Endodermal cell (in vitro differentiated cells): ENCODE measurements around the gene PCA3. TPM values are rescaled to one million over a fixed set of nuclear protein-coding genes. Genes with fewer than 3 reads are reported as not detected.

Experiments used
- DNase-seq: peaks from one replicate; pipeline ENCODE4 v3.0.0-alpha.2; 2017
- H3K27ac ChIP-seq: 2 replicates; pipeline ENCODE4 v1.5.1; 2013; ENCODE audit warnings: mild to moderate bottlenecking, low read depth, low read length, moderate library complexity
- H3K27me3 ChIP-seq: 2 replicates; pipeline ENCODE4 v1.6.1; 2013; ENCODE audit warnings: mild to moderate bottlenecking, low read length, moderate library complexity; ENCODE audit not compliant: insufficient read depth, control insufficient read depth, poor library complexity, severe bottlenecking
- H3K36me3 ChIP-seq: 2 replicates; pipeline ENCODE4 v1.7.0; 2013; ENCODE audit warnings: mild to moderate bottlenecking, low read length, moderate library complexity; ENCODE audit not compliant: control insufficient read depth, insufficient read depth
- H3K4me1 ChIP-seq: one replicate; pipeline ENCODE4 v1.7.0; 2013; ENCODE audit warnings: low read length; ENCODE audit not compliant: control insufficient read depth, insufficient read depth
- H3K4me3 ChIP-seq: 2 replicates; pipeline ENCODE4 v1.5.1; 2013; ENCODE audit warnings: mild to moderate bottlenecking, low read length, moderate library complexity
- H3K9ac ChIP-seq: 2 replicates; pipeline ENCODE4 v1.6.1; 2013; ENCODE audit warnings: mild to moderate bottlenecking, low read length, moderate library complexity; ENCODE audit not compliant: poor library complexity, severe bottlenecking; ENCODE audit errors: extremely low read depth
- H3K9me3 ChIP-seq: 2 replicates; pipeline ENCODE4 v1.6.1; 2013; ENCODE audit warnings: mild to moderate bottlenecking, low read length, moderate library complexity; ENCODE audit not compliant: control insufficient read depth
- H3K27ac Mint-ChIP-seq: 2 replicates; pipeline ENCODE4 v1.8.0; 2020; ENCODE audit warnings: mixed read lengths
- H3K27me3 Mint-ChIP-seq: 2 replicates; pipeline ENCODE4 v1.8.0; 2021; ENCODE audit warnings: mild to moderate bottlenecking, mixed read lengths; ENCODE audit not compliant: insufficient read depth
- H3K36me3 Mint-ChIP-seq: 2 replicates; pipeline ENCODE4 v1.8.0; 2020; ENCODE audit warnings: low read depth, mixed read lengths
- H3K4me1 Mint-ChIP-seq: 2 replicates; pipeline ENCODE4 v1.8.0; 2020; ENCODE audit warnings: mixed read lengths
- H3K4me3 Mint-ChIP-seq: 2 replicates; pipeline ENCODE4 v1.8.0; 2020; ENCODE audit warnings: mild to moderate bottlenecking, moderate library complexity, mixed read lengths
- H3K9me3 Mint-ChIP-seq: 2 replicates; pipeline ENCODE4 v1.8.0; 2020; ENCODE audit warnings: mild to moderate bottlenecking, mixed read lengths
- CTCF ChIP-seq: fragments of 200-600 bp; sonication (generic); conservative IDR thresholded peaks from 2 replicates; pipeline ENCODE4 v1.5.0; 2021; ENCODE audit warnings: antibody characterized with exemption, mild to moderate bottlenecking
- WGBS, 2 experiments: methylation state at CpG; one replicate each; pipeline versions ENCODE4 v1.1.5 to v1.1.7; 2013; ENCODE audit warnings: missing lambda C conversion rate in 2 of 2, mixed read lengths in 1 of 2; ENCODE audit not compliant: insufficient coverage in 1 of 2, insufficient read length in 1 of 2; 5-methylcytosine and 5-hydroxymethylcytosine counted together
- total RNA-seq, 2 donors: library from RNA; stranded (reverse); fragmentation: NEBNext Ultra II Directional in 1 of 2; extraction: Animal tissue kit (Norgen Biotek cat#: 25700) in 1 of 2; gene quantifications; 2 replicates in 1 of 2; 3 replicates in 1 of 2; pipeline ENCODE4 v1.2.1, GENCODE V29; 2021

Gene PCA3
- total RNA-seq, 2 donors from 2014 or later = not detected

GRCh38 chr9:76761448-76761847, 2.8 kb upstream of the PCA3 start:
- H3K4me1 ChIP-seq = no peaks in the 10 kb centered on the region
- Mint-ChIP-seq H3K27ac (no peak overlapping the region), H3K4me3 (no peak overlapping the region), H3K36me3 (no peaks in the 10 kb centered on the region), H3K27me3 (no peaks in the 10 kb centered on the region), H3K9me3 (no peaks in the 10 kb centered on the region), H3K4me1 (no peaks in the 10 kb centered on the region)
- H3K27me3 ChIP-seq = no peaks in the 10 kb centered on the region
- no peaks in the 10 kb centered on the region for H3K9me3 ChIP-seq
- H3K36me3 ChIP-seq = no peaks in the 10 kb centered on the region
- H3K27ac ChIP-seq = no peak overlapping the region
- peak; percentile 72 for TF ChIP-seq CTCF
- no peak for DNase-seq
- WGBS, 2 experiments = 67% methylated on average over 1 of the region's 1 CpG; no CpG with 5 or more reads in 1 of the 2 experiments
- H3K4me3 ChIP-seq = no peak overlapping the region
- H3K9ac ChIP-seq = no peak overlapping the region

GRCh38 chr9:76766126-76766525, 1.9 kb downstream of the PCA3 start:
- Mint-ChIP-seq H3K36me3 (no peaks in the 10 kb centered on the region), H3K4me3 (no peak overlapping the region), H3K4me1 (no peaks in the 10 kb centered on the region), H3K9me3 (no peaks in the 10 kb centered on the region), H3K27ac (no peak overlapping the region), H3K27me3 (no peaks in the 10 kb centered on the region)
- H3K9me3 ChIP-seq = no peaks in the 10 kb centered on the region
- no peak for DNase-seq
- no peaks in the 10 kb centered on the region for H3K36me3 ChIP-seq
- no peaks in the 10 kb centered on the region for H3K27me3 ChIP-seq
- no peak for TF ChIP-seq CTCF
- no peak overlapping the region for H3K4me3 ChIP-seq
- H3K4me1 ChIP-seq = no peaks in the 10 kb centered on the region
- H3K9ac ChIP-seq = no peak overlapping the region
- 88 to 91% methylated on average over 2 to 3 of the region's 3 CpGs for WGBS, 2 experiments
- no peak overlapping the region for H3K27ac ChIP-seq

- no peak overlapping the region for H3K4me3 Mint-ChIP-seq
- no peaks in the 10 kb centered on the region for H3K36me3 Mint-ChIP-seq
- Histone ChIP-seq H3K27ac (no peak overlapping the region), H3K4me1 (no peaks in the 10 kb centered on the region), H3K9ac (no peak overlapping the region), H3K27me3 (no peaks in the 10 kb centered on the region), H3K36me3 (no peaks in the 10 kb centered on the region), H3K4me3 (no peak overlapping the region), H3K9me3 (no peaks in the 10 kb centered on the region)
- H3K9me3 Mint-ChIP-seq = no peaks in the 10 kb centered on the region
- no peaks in the 10 kb centered on the region for H3K4me1 Mint-ChIP-seq
- H3K27ac Mint-ChIP-seq = no peak overlapping the region
- 0 to 48% methylated on average over 1 to 4 of the region's 5 CpGs for WGBS, 2 experiments
- DNase-seq = no peak
- no peak for TF ChIP-seq CTCF
- no peaks in the 10 kb centered on the region for H3K27me3 Mint-ChIP-seq
These were observed 8.6 kb downstream of the PCA3 start for GRCh38 chr9:76772686-76773445.
